ENCODE results near the gene SRD5A1.

- no peak for TF ChIP-seq CTCF (IDR thresholded peaks at IDR 0.05)
- TF ChIP-seq EP300 (IDR thresholded peaks at IDR 0.05), result no peak
Measured at GRCh38 chr5:6590581-6590980, 42.7 kb upstream of the SRD5A1 start.
